ELF-1 (cell line): ENCODE measurements around the gene CDH6.

Experiments
- DNase-seq: peaks from one replicate; pipeline ENCODE4 v3.0.0-alpha.2; 2016; ENCODE audit warnings: low read depth, low spot score

Gene CDH6

DNA sequence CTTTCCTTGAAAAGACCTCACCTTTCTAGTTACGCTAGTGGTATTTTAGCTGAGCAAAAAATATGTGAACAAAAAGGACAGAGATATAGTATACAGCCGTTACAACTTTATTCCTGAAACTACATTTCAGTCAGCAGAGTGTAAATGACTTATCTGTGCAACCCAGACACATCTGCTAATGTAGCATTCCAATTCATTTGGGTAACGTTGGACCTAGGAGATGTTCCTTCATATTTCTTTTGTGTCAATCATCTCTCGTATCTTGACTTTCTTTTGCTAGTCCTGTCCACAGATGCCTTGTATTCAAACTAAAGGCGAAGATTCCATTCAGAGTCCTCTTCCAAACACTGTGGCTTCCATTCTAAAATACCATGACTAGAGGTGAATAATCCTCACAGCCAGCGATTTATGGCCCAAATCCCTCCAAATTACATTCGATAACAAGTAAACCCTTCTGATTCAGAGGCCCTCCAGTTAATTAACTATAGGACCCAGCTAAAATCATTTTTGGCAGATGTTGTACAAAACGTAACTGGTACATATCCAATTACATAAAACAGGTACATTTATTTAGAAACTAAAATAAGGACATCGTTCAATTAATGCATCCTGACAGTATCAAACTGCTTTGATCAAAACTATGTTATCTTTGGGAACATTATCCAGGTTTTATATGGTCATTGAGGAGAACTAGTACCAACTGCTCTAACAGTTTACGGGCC, 182.7 kb downstream of the CDH6 start:
- DNase-seq, result no peak

DNA sequence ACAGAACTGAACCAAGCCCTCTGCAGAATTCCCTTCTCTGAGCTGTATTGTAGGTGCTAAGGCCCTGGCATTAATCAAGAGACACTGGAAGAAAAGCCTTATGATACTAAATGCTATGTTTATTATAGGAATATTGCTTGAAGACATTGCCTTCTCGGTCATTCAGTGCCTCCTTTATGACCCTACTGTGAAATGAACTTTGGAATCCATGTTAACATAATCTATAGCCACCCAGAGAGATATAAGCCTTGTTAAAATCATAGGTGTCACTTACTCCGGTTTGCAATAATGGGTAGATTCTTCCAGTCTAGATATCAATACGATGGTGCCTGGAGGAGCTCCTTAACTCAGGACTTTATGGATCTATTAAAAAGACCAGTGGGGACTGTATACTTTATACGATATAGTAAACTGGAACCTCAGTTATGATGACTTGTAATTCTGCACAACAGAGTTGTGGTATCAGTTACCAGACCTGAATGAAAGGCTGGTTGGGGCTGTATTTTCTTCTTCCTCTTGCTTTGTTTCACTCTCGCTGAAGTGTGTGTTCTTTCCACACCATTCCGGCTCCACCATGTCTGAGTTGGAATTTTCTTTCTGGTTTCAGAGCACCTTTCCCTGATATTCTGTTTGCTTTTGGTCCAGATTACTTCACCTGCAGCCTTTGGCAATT, 183.9 kb downstream of the CDH6 start:
- no peak for DNase-seq

DNA sequence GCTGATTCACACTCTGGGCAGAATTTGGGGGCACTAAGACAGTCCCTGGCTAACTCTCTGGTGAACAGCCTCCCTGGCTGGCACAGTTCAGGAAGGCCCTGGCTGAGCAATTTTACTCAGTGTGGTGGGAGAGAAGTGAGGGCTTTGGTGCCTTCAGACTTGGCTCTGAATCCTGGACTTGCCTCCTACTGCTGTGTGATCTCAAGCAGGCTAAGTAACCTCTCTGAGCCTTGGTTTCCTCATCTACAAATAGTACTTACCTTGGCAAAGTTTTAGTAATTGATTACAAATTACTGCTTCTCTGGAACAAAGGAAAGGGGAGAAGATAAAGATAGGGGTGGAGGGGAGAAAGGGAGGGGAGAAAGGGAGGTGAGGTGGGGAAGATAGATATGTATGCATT, 184.7 kb downstream of the CDH6 start:
- DNase-seq, result no peak
